GM18519 (cell line): ENCODE data around the gene SCFD1.
"Not testable (repeated sequence)": the region's sequence is repeated elsewhere in the genome, so short reads cannot be mapped to it uniquely, and the experiment has no call there.

Experiments used
- ATAC-seq: cut with Tn5 transposase; IDR thresholded peaks from one replicate; pipeline ENCODE4 v1.9.1; 2021; ENCODE audit warnings: mild to moderate bottlenecking, moderate library complexity; ENCODE audit not compliant: unreplicated experiment, low FRiP score

SCFD1 gene

DNA sequence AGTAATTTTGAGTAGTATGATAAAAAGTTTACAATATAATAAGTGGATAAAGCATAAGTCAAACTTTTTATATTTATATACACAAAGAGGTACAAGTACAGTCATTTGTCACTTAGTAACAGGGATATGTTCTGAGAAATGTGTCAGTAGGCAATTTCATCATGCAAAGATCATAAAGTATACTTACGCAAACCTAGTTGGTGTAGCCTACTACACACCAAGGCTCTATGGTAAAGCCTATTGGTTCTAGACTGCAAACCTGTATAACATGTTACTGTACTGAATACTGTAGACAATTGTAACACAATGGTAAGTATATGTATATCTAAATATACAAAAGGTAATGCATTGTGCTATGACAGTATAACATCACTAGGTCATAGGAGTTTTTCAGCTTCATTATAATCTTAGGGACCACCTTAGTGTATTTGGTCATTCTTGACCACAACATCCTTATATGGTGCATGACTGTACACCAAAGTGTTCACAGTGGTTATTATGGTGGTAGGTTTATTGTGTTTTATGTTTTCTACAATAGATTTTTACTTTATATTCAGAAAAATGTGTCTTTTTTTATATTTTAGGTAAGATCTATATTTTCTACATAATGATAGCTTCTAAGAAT lies 14.9 kb upstream of the SCFD1 start:
- no peak for ATAC-seq

DNA sequence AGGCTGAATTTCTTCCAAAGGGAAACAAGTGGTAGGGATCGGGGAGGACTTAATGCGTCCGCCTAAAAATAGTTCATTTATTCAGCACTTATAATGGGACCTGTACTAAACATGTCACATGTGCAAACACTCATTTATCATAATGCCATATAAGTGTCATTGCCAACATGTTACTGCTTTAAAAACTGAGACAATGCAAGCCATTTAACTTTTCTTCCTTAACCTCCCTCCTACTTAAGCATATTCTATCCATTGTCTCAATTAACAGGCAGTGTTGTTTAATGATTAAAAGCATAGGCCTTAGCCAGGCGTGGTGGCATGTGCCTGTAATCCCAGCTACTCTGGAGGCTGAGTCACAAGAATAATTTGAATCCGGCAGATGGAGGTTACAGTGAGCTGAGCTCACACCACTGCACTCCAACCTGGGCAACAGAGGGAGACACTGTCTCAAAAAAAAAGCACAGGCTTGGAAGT lies 13.5 kb upstream of the SCFD1 start:
- no peak for ATAC-seq

DNA sequence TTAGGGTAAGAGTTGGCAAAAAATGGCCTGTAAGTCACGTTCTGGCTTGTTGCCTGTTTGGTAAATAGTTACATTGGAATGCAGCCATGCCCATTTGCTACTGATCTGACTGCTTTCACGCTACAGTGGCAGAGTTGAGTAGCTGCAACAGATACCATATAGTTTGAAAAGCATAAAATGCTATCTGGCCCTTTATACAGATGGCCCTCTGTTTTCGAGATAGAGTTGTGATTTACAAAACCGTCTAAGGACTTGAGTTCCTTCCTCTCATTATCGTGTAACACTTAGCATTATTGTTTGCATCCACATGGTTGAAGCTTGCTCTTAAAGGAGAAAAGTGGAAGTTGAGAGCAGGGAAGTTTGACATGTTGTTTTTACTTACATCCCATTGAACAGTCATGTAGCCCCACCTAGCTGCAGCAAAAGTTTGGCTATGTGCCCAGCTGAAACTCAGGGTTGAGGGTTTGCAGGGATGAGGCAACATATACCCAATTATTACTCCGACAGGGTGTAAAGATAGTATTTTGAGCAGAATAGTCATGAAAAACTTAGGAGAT lies 11.3 kb upstream of the SCFD1 start:
- no peak for ATAC-seq

DNA sequence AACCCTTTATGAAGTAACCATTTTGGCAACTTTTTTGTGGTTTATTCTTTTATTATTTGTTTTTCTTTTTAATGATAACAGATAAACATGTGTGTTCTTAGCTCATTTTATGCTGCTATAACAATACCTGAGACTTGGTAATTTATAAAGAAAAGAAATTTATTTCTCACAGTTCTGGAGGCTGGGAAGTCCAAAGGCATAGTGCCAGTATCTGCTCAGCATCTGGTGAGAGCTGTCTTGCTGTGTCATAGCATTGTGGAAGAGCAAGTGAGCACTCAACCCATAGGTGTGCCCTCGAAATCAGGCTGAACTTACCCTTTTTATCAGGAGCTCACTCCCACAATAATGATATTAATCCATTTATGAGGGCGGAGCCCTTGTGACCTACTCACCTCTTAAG lies 8.0 kb upstream of the SCFD1 start:
- no peak for ATAC-seq

DNA sequence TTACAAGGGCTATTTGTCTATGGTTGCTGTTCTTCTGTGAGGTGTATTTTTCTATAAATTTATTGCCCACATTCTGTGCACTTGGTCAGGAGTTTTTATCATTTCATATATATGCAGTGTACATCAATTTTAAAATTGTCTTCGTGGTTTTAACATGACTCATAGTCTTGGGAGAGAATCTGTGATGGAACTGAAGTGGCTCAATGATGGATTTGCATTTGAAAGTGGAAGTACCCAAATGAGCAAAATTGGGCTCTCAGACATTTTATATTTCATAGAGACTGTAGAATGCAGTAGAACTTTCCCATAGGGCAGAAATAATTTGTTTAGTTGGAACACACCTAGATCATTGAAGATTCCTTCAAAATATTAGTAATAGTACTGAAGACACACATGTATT lies 1.9 kb upstream of the SCFD1 start:
- ATAC-seq = peak; percentile 49

DNA sequence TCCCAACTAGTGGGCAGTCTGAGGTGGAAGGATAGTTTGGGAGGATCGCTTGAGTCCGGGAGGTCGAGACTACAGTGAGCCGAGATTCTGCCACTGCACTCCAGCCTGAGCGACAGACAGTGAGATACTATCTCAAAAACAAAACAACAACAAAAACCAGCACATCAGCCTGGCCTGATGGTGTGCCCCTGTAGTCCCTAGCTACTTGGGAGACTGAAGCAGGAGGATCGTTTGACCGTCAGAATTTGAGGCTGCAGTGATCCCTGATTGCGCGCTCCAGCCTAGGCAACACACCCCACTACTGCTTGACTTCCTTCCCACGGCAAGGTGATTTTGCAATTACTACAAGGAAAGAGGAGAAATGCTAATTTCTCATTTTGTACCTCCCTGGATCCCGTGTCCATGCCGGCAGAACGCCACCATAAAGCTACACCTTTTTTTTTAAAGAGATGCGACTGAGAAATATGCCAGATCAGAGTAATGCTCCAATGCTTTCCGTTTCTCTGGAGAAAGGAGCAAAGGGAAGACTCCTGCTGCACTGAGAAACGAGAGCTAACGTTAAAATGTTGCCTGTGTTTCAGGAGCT lies 672 bp upstream of the SCFD1 start:
- no peak for ATAC-seq

DNA sequence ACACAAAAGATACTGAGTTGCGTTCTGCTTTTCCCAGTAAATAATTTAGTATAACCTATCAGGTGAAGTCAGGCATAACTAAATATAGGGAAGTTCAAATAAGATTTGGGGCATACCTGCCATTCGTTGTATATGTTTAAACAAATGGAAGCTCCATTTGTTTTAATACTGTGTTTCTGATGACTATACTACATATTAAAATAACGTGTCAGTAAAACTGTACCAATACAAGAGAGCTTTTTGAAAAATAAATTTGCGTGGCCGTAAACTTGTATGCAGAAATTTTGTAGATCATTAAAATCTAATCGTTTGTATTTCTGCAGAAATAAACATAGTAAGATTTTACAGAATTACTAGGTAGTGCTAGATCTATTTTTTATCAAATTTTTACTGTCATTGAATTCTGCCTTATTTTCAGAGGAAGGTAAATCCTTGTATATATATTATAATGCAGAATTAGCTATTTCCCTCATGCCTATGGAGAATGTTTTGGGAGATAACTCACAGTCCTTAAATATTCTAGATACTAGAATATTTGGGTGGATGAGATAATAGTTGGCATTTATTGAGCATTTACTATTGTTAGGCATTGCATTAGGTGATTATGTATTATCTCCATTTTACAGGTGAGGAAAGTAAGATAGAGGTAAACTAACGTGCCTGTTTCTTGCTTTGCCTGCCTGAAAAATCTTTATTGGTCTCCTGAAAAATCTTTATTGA lies 1.5 kb downstream of the SCFD1 start:
- no peak for ATAC-seq

DNA sequence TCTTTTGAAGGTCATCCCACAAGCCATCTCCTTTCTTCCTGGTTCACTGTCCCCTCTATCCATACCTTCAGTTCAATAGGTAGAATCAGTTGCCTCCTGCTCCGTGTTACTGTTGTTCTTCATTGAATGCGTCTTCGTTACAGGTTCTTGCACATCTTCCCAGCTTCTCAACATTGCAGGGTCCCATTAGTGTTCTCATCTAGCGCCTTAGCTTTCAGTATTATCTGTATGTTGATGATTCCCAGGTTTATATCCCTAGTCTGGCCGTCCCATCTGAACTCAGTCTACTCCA lies 2.0 kb downstream of the SCFD1 start:
- ATAC-seq = no peak

DNA sequence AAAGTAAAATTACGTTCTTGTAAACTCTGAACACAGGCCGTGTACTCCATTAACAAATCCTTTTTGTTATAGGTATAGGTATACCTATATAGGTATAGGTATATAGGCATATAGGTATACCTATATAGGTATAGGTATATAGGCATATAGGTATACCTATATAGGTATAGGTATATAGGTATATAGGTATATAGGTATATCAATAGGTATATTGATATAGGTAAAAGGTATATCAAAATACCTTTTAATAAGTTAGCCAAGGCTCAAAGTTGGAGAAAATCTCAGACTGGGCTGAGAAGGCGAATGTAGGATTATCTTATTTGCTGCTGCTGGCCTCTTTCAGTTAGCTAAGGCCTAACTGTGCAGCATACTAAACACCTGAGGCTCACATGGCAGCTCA lies 3.4 kb downstream of the SCFD1 start:
- no peak for ATAC-seq

DNA sequence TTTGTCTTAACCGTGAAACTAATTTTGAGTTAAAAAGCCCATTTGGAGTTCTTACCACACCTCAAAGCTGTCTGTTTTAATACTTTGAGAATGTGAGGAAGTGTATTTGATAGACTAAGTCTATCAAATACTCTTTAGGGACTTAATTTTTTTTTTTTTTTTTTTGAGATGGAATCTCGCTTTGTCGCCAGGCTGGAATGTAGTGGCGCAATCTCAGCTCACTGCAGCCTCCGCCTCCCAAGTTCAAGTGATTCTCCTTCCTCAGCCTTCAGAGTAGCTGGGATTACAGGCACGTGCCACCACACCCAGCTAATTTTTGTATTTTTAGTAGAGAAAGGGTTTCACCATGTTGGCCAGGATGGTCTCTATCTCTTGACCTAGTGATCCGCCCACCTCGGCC lies 7.3 kb downstream of the SCFD1 start:
- not testable (repeated sequence) for ATAC-seq

DNA sequence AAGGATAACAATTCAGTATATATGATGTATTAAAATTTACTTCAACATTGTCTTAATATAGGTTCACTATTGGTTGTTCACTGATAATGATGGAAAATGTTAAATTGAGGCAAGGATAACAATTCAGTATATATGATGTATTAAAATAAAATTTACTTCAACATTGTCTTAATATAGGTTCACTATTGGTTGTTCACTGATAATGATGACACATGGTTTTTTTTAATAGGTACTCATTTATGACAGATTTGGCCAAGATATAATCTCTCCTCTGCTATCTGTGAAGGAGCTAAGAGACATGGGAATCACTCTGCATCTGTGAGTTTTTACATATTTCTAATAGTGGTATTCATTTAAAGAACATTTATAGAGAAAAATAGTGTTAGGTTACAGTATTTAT lies 8.1 kb downstream of the SCFD1 start:
- ATAC-seq = no peak

DNA sequence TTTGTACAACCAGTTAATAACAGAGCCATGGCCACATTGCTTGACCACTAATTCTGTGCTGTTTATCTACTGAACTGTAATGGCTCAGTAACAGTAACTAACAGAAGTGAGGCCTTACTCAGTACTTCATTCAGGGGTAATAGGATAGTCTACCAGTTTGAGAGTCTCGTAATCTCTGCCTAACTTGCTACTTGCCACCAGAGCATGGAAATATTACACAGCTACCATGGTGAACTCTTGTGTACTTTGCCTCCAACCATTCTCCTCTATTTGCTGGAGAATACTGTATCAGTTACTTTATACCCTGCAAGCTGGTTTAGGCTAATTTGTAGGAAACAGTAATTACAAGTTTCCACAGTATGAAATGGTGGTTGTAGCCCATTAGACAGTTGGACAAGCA lies 10.6 kb downstream of the SCFD1 start:
- no peak for ATAC-seq

DNA sequence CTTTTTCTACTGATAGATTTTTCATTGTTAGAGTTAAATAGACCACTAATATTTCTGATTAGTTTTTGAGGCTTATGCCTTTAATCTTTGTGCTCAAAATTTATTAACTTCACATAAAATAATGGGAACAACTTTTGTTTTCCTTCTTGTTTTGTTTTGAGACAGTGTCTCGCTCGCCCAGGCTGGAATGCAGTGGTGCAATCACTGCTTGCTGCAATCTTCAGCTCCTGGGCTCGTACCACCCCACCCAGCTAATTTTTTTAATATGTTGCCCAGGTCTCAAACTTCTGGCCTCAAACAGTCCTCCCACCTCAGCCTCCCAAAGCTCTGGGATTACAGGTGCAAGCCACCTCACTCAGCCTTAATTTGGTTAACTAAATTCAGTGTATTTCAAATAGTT lies 16.8 kb downstream of the SCFD1 start:
- no peak for ATAC-seq

DNA sequence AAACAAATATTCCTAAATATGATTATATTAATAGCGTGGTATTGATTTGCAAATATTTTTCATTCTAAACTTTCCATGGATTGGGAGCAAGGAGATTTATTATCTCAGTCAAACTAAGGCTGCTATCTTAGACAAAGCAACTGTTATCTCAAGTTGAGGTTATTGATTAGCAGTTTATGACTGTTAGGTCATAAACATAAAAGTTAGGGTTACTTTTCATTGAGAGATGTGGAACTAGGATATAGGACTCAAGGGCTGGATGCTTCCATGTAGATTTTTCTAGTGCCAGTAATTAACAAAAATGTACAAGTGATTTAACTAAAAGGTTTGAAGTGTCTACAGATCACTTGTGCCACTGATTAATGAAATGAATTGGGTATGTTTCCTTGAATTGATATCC lies 19.1 kb downstream of the SCFD1 start:
- no peak for ATAC-seq

DNA sequence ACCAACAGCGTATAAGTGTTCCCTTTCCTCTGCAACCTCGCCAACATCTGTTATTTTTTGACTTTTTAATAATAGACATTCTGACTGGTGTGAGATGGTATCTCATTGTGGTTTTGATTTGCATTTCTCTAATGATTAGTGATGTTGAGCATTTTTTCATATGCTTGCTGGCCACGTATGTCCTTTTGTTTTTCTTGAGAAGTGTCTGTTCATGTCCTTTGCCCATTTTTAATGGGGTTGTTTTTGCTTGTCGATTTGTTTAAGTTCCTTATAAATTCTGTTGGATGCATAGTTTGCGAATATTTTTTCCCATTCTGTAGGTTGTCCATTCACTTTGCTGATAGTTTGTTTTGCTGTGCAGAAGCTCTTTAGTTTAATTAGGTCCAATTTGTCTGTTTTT lies 22.3 kb downstream of the SCFD1 start:
- ATAC-seq = not testable (repeated sequence)

DNA sequence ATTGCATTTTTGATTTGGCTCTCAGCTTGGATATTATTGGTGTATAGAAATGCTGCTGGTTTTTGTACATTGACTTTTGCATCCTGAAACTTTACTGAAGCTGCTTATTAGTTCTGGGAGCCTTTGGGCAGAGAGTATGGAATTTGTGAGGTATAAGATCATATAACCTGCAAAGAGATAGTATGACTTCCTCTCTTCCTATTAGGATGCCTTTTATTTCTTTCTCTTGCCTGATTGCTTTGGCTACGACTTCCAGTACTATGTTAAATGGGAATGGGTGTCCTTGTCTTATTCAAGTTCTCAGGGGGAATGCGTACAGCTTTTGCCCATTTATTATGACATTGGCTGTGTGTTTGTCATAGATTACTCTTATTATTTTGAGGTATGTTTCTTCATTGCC lies 23.5 kb downstream of the SCFD1 start:
- ATAC-seq = no peak

DNA sequence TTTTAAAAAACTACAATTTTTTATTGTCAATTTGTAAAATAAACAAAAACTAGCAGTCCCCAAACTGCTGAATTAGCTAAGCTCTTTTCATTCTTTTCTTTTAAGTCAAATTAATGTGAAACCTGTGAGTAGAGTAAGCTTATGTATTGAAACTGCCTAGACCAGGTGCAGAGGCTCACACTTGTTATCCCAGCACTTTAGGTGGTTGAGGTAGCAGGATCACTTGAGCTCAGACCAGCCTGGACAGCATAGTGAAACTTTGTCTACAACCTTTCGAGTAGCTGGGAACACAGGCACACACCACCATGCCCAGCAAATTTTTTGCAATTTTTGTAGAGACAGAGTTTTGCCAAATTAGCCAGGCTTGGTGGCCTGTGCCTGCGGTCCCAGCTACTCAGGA lies 26.4 kb downstream of the SCFD1 start:
- ATAC-seq = no peak

DNA sequence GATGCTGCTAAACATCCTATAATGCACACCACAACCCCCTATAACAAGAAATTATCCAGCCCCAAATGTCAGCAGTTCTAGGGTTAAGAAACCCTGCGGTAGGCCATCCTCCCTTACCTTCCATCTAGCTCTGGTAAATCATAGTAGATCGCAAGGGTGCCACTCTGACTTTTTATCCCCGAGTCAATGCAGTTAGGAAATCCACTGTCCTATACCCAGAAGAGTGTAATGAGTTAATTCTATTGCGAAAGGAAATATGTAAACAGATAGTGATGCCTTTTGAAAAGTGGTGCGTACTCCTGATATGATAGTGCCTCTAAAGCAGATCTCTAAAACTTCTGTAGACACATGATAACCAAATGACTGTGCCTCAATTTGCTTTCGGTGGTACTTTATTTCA lies 29.8 kb downstream of the SCFD1 start:
- ATAC-seq = no peak

DNA sequence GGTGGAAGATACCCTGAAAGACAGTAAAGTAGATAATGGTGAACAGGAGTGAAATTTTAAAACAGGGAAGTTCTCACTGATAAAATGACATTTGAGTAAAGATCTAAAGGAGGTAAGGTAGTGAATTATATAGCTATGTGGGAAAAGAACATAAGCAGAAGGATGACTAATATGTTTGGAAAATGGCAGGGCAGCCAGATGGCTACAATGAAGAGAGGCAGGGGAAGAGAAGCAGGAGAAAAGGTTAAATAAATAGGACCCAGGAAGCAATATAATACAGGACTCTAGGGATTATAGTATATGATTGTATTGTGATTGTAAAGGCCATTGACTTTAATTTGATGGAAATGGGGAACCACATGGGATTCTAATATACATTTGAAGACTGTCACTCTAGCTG lies 33.0 kb downstream of the SCFD1 start:
- no peak for ATAC-seq

DNA sequence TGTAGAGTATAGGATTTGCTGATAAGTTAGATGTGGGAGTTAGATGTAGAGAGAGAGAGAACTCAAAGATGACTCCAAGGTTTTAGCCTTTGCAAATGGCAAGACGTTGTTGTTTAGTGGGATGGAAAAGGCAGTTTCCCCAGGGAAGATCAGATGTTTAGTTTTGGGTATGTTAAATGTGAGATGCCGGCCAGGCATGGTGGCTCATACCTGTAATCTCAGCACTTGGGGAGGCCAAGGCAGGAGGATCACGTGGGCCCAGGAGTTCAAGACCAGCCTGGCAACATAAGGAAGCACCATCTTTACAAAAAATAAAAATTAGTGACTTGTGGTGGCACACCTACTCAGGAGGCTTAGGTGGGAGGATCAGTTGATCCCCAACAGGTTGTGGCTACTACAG lies 33.5 kb downstream of the SCFD1 start:
- ATAC-seq = no peak

DNA sequence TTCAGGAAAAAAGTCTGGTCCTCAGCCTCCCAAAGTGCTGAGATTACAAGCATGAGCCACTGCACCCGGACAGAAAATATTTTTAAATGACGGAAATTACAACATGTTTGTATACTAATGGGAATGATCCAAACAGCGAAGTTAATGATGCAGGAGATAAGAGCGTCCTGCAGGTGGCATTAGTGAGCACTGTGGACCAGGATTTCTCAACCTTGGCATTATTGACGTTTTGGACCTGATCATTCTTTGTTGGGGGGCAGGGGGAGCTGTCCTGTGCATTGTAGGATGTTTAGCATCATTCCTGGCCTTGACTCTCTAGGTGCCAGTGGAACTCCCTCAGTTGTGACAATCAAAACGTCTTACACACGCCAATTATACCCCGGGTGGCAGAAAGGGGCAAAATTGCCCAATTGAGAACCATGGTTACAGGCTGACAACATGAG lies 34.1 kb downstream of the SCFD1 start:
- ATAC-seq = no peak

DNA sequence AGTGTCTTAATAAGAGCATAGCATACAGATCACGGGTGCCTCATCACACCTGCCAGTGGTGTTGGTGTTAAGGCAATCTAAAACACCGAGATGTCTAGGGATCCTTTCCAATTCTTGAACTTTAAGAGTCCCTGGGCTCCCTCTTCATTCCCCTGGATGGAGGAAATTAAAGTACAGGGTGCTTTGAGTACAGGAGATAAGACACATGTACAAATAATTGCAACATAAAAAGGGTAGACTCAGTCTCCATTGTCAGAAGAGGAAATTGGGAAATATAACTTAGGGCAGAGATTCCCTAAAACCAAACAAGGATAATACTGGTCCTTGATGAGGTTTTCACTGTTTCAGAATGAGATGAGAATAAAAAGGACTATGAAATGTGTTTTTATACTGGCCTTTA lies 34.9 kb downstream of the SCFD1 start:
- no peak for ATAC-seq
